CD4-positive, alpha-beta T cell treated with Interferon gamma for 1 hour (primary cell): ENCODE data around the gene COL4A1.

ENCODE experiments used
- DNase-seq: peaks from one replicate; pipeline ENCODE4 v3.0.0-alpha.2; 2020

The COL4A1 gene

GRCh38 chr13:110269509-110270185 is 37.3 kb downstream of the COL4A1 start:
- no peak for DNase-seq

- DNase-seq: no peak
Measured at GRCh38 chr13:110268576-110269185, 38.3 kb downstream of the COL4A1 start.

- no peak for DNase-seq
Measured at GRCh38 chr13:110268061-110268460, 38.9 kb downstream of the COL4A1 start.

GRCh38 chr13:110266983-110267382 is 40.0 kb downstream of the COL4A1 start:
- DNase-seq: no peak

GRCh38 chr13:110266431-110266809 is 40.5 kb downstream of the COL4A1 start:
- no peak for DNase-seq

GRCh38 chr13:110265682-110266430 is 41.1 kb downstream of the COL4A1 start:
- no peak for DNase-seq

GRCh38 chr13:110265341-110265681 is 41.6 kb downstream of the COL4A1 start:
- DNase-seq: no peak

- DNase-seq: no peak
Measured at GRCh38 chr13:110264685-110265275, 42.2 kb downstream of the COL4A1 start.

GRCh38 chr13:110263888-110264287 is 43.1 kb downstream of the COL4A1 start:
- no peak for DNase-seq

- no peak for DNase-seq
Measured at GRCh38 chr13:110263404-110263803, 43.6 kb downstream of the COL4A1 start.

- no peak for DNase-seq
Measured at GRCh38 chr13:110262508-110263291, 44.3 kb downstream of the COL4A1 start.

GRCh38 chr13:110262082-110262436 is 44.9 kb downstream of the COL4A1 start:
- no peak for DNase-seq

- DNase-seq: no peak
Measured at GRCh38 chr13:110261166-110262081, 45.5 kb downstream of the COL4A1 start.

- no peak for DNase-seq
Measured at GRCh38 chr13:110259651-110260050, 47.3 kb downstream of the COL4A1 start.

- DNase-seq: no peak
Measured at GRCh38 chr13:110258876-110259631, 47.9 kb downstream of the COL4A1 start.

GRCh38 chr13:110257408-110257807 is 49.5 kb downstream of the COL4A1 start:
- no peak for DNase-seq

- no peak for DNase-seq
Measured at GRCh38 chr13:110256126-110256905, 50.6 kb downstream of the COL4A1 start.

- no peak for DNase-seq
Measured at GRCh38 chr13:110254751-110255553, 52.0 kb downstream of the COL4A1 start.

GRCh38 chr13:110254151-110254679 is 52.7 kb downstream of the COL4A1 start:
- no peak for DNase-seq
